H9 (cell line): Measurements from ENCODE around the gene OSTN. TPM values are rescaled to one million over a fixed set of nuclear protein-coding genes. Genes with fewer than 3 reads are reported as not detected.

ENCODE experiments used
- DNase-seq: peaks from one replicate; pipeline ENCODE4 v3.0.0-alpha.2; 2017
- H2AFZ ChIP-seq: one replicate; pipeline ENCODE4 v1.6.1; 2013; ENCODE audit warnings: mild to moderate bottlenecking, low read length, control low read depth, moderate library complexity
- H2AK5ac ChIP-seq: 2 replicates; pipeline ENCODE4 v1.6.1; 2013; ENCODE audit warnings: low read length, control low read depth, mixed read lengths; ENCODE audit not compliant: insufficient read length
- H2BK120ac ChIP-seq: one replicate; pipeline ENCODE4 v1.6.1; 2013; ENCODE audit warnings: low read depth, mild to moderate bottlenecking, low read length, control low read depth, inconsistent platforms; ENCODE audit not compliant: poor library complexity, severe bottlenecking
- H2BK12ac ChIP-seq: 2 replicates; pipeline ENCODE4 v1.6.1; 2013; ENCODE audit warnings: low read length, control low read depth, mixed read lengths, low read depth; ENCODE audit not compliant: insufficient read length
- H2BK15ac ChIP-seq: 2 replicates; pipeline ENCODE4 v1.6.1; 2013; ENCODE audit warnings: low read depth, low read length, control low read depth
- H2BK20ac ChIP-seq: one replicate; pipeline ENCODE4 v1.6.1; 2013; ENCODE audit warnings: low read depth, mild to moderate bottlenecking, low read length, control low read depth, inconsistent platforms; ENCODE audit not compliant: poor library complexity, severe bottlenecking
- H2BK5ac ChIP-seq: 2 replicates; pipeline ENCODE4 v1.6.1; 2013; ENCODE audit warnings: low read length, control low read depth, mixed read lengths; ENCODE audit not compliant: insufficient read length
- H3K14ac ChIP-seq: 2 replicates; pipeline ENCODE4 v1.6.1; 2013; ENCODE audit warnings: low read length, control low read depth; ENCODE audit not compliant: insufficient read depth
- H3K18ac ChIP-seq: 2 replicates; pipeline ENCODE4 v1.6.1; 2013; ENCODE audit warnings: low read depth, mild to moderate bottlenecking, mixed read lengths, low read length, control low read depth; ENCODE audit not compliant: insufficient read length
- H3K23ac ChIP-seq: 2 replicates; pipeline ENCODE4 v1.6.1; 2013; ENCODE audit warnings: low read length, control low read depth, mixed read lengths, low read depth; ENCODE audit not compliant: insufficient read length
- H3K23me2 ChIP-seq: 2 replicates; pipeline ENCODE4 v1.6.1; 2013; ENCODE audit warnings: low read depth, mild to moderate bottlenecking, mixed read lengths, low read length, control low read depth; ENCODE audit not compliant: insufficient read length, poor library complexity, severe bottlenecking
- H3K27ac ChIP-seq: 2 replicates; pipeline ENCODE4 v1.5.1; 2013; ENCODE audit warnings: low read length, control low read depth, mixed read lengths, low read depth; ENCODE audit not compliant: insufficient read length
- H3K27me3 ChIP-seq: 2 replicates; pipeline ENCODE4 v1.6.1; 2013; ENCODE audit warnings: low read length, control low read depth, inconsistent platforms; ENCODE audit not compliant: insufficient read depth
- H3K4ac ChIP-seq: 2 replicates; pipeline ENCODE4 v1.6.1; 2013; ENCODE audit warnings: low read depth, mild to moderate bottlenecking, control low read depth, inconsistent platforms, low read length, moderate library complexity
- H3K4me1 ChIP-seq: 2 replicates; pipeline ENCODE4 v1.6.1; 2013; ENCODE audit warnings: low read length, control low read depth, inconsistent platforms; ENCODE audit not compliant: insufficient read depth
- H3K4me2 ChIP-seq: 2 replicates; pipeline ENCODE4 v1.6.1; 2013; ENCODE audit warnings: low read length, control low read depth, mixed read lengths; ENCODE audit not compliant: insufficient read length, insufficient read depth
- H3K56ac ChIP-seq: 2 replicates; pipeline ENCODE4 v1.6.1; 2013; ENCODE audit warnings: low read depth, mild to moderate bottlenecking, mixed read lengths, low read length, control low read depth; ENCODE audit not compliant: insufficient read length
- H3K79me1 ChIP-seq: 2 replicates; pipeline ENCODE4 v1.6.1; 2013; ENCODE audit warnings: low read depth, mild to moderate bottlenecking, moderate library complexity, low read length, control low read depth, inconsistent platforms; ENCODE audit not compliant: insufficient read depth, poor library complexity, severe bottlenecking
- H3K79me2 ChIP-seq: 2 replicates; pipeline ENCODE4 v1.6.1; 2013; ENCODE audit warnings: low read length, control low read depth, inconsistent platforms; ENCODE audit not compliant: insufficient read depth
- H3K9ac ChIP-seq: 2 replicates; pipeline ENCODE4 v1.6.1; 2013; ENCODE audit warnings: low read length, control low read depth, mixed read lengths; ENCODE audit not compliant: insufficient read length; ENCODE audit errors: extremely low read depth
- H3K9me3 ChIP-seq: one replicate; pipeline ENCODE4 v1.6.1; 2013; ENCODE audit warnings: low read depth, low read length, inconsistent platforms; ENCODE audit not compliant: control insufficient read depth
- H3T11ph ChIP-seq: one replicate; pipeline ENCODE4 v1.6.1; 2013; ENCODE audit warnings: mild to moderate bottlenecking, low read length, control low read depth, inconsistent platforms
- H4K20me1 ChIP-seq: one replicate; pipeline ENCODE4 v1.6.1; 2013; ENCODE audit not compliant: control insufficient read depth, insufficient read length, insufficient read depth
- H4K5ac ChIP-seq: 2 replicates; pipeline ENCODE4 v1.6.1; 2013; ENCODE audit warnings: low read depth, mild to moderate bottlenecking, mixed read lengths, low read length, control low read depth; ENCODE audit not compliant: insufficient read length
- H4K8ac ChIP-seq: replicated peaks from 2 replicates; pipeline ENCODE4 v1.6.1; 2013; ENCODE audit warnings: low read length, control low read depth, mixed read lengths, low read depth; ENCODE audit not compliant: insufficient read length
- H4K91ac ChIP-seq: 2 replicates; pipeline ENCODE4 v1.6.1; 2013; ENCODE audit warnings: low read depth, mild to moderate bottlenecking, moderate library complexity, mixed read lengths, low read length, control low read depth; ENCODE audit not compliant: insufficient read length
- H3K27ac Mint-ChIP-seq, 3 experiments: 2 replicates in 2 of 3; 3 replicates in 1 of 3; pipeline ENCODE4 v1.8.0; 2020 to 2021; ENCODE audit warnings: mixed read lengths in 3 of 3, mild to moderate bottlenecking in 1 of 3, moderate library complexity in 1 of 3
- H3K27me3 Mint-ChIP-seq: 2 replicates; pipeline ENCODE4 v1.8.0; 2021; ENCODE audit warnings: low read depth, mild to moderate bottlenecking, moderate library complexity, mixed read lengths
- H3K36me3 Mint-ChIP-seq, 3 experiments: 2 replicates in 2 of 3; 3 replicates in 1 of 3; pipeline ENCODE4 v1.8.0; 2020 to 2021; ENCODE audit warnings: low read depth in 3 of 3, mixed read lengths in 3 of 3; ENCODE audit not compliant: insufficient read depth in 1 of 3
- H3K4me1 Mint-ChIP-seq, 2 experiments: 2 replicates each; pipeline ENCODE4 v1.8.0; 2020; ENCODE audit warnings: mixed read lengths in 2 of 2
- H3K4me3 Mint-ChIP-seq, 2 experiments: 2 replicates in 1 of 2; 3 replicates in 1 of 2; pipeline ENCODE4 v1.8.0; 2020 to 2021; ENCODE audit warnings: mild to moderate bottlenecking in 2 of 2, mixed read lengths in 2 of 2, moderate library complexity in 1 of 2
- H3K9me3 Mint-ChIP-seq, 2 experiments: 2 replicates in 1 of 2; 3 replicates in 1 of 2; pipeline ENCODE4 v1.8.0; 2020; ENCODE audit warnings: mild to moderate bottlenecking in 2 of 2, mixed read lengths in 2 of 2, moderate library complexity in 1 of 2
- total RNA-seq: library from RNA; stranded (reverse); gene quantifications from 2 replicates; pipeline ENCODE4 v1.2.1, GENCODE V29; 2021
- TF ChIP-seq, protein P1 (sequence below): fragments of 200-600 bp; sonication (generic); conservative IDR thresholded peaks from 3 replicates; pipeline ENCODE4 v1.8.0; 2021; ENCODE audit warnings: antibody characterized with exemption, mild to moderate bottlenecking

The OSTN gene
- total RNA-seq, 1 experiment from 2014 or later: 0.07 TPM

DNA sequence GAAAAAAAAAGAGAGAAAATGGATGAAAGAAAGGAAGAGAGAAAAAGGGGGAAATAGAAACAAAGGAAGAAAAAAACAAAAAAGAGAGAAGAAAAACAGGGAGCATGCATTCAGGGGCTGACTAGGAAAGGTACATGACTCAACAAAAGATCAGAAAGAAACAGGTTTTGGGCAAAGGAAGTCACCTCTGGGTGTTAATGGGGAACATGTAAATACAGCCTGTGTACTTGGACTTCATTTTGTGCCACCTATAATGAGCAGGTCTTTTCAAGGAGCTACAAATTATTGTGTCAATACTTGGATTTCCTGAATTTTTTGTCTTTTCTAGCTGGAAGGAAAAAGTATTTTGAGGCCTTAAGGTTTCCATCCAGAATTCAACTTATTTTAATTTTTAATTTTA, 76.7 kb downstream of the OSTN start:
- H3K9me3 Mint-ChIP-seq: peaks cover 0 to 3% of the 10 kb centered on the region in 2 experiments; a peak in 2 of 5 replicates
- H3K9me3 ChIP-seq: no peaks in the 10 kb centered on the region

More for the DNA sequence above, 76.7 kb downstream of the OSTN start:
- H3K18ac ChIP-seq: no peak overlapping the region
- H3K14ac ChIP-seq: no peak overlapping the region
- H4K5ac ChIP-seq: no peak overlapping the region
- no peaks in the 10 kb centered on the region for H3K23me2 ChIP-seq
- Mint-ChIP-seq H3K4me1 (no peaks in the 10 kb centered on the region), H3K4me3 (no peak overlapping the region), H3K27me3 (no peaks in the 10 kb centered on the region), H3K36me3 (peaks cover 0 to 7% (median 0%) of the 10 kb centered on the region in 3 experiments; a peak in 1 of 7 replicates), H3K27ac (no peak overlapping the region)
- no peaks in the 10 kb centered on the region for H3K4me1 ChIP-seq
- H3K79me1 ChIP-seq: no peaks in the 10 kb centered on the region
- H3K27me3 ChIP-seq: no peaks in the 10 kb centered on the region
- no peak overlapping the region for H2AK5ac ChIP-seq
- H3K4ac ChIP-seq: no peak overlapping the region
- H4K91ac ChIP-seq: no peak overlapping the region
- H2AFZ ChIP-seq: no peak overlapping the region
- no peak overlapping the region for H3K23ac ChIP-seq
- H3K4me2 ChIP-seq: no peak overlapping the region
- no peak overlapping the region for H3K27ac ChIP-seq
- H3K9ac ChIP-seq: no peak overlapping the region
- no peak overlapping the region for H2BK12ac ChIP-seq
- no peak overlapping the region for H2BK15ac ChIP-seq
- H3K79me2 ChIP-seq: no peaks in the 10 kb centered on the region
- TF ChIP-seq, protein P1, sequence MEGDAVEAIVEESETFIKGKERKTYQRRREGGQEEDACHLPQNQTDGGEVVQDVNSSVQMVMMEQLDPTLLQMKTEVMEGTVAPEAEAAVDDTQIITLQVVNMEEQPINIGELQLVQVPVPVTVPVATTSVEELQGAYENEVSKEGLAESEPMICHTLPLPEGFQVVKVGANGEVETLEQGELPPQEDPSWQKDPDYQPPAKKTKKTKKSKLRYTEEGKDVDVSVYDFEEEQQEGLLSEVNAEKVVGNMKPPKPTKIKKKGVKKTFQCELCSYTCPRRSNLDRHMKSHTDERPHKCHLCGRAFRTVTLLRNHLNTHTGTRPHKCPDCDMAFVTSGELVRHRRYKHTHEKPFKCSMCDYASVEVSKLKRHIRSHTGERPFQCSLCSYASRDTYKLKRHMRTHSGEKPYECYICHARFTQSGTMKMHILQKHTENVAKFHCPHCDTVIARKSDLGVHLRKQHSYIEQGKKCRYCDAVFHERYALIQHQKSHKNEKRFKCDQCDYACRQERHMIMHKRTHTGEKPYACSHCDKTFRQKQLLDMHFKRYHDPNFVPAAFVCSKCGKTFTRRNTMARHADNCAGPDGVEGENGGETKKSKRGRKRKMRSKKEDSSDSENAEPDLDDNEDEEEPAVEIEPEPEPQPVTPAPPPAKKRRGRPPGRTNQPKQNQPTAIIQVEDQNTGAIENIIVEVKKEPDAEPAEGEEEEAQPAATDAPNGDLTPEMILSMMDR: no peak
- H3T11ph ChIP-seq: no peak overlapping the region
- no peaks in the 10 kb centered on the region for H4K20me1 ChIP-seq
- H2BK20ac ChIP-seq: no peak overlapping the region
- no peak overlapping the region for H3K56ac ChIP-seq
- no peak overlapping the region for H2BK5ac ChIP-seq
- no peak overlapping the region for H2BK120ac ChIP-seq
- H4K8ac ChIP-seq: no peak overlapping the region
- DNase-seq: no peak
